HG03354 (cell line): ENCODE data around the gene LNX1.
A peak's percentile ranks its signal among the peaks of the same experiment; 100 is the strongest.

Experiments used
- ATAC-seq: cut with Tn5 transposase; IDR thresholded peaks from one replicate; pipeline ENCODE4 v1.9.1; 2021; ENCODE audit warnings: mild to moderate bottlenecking; ENCODE audit not compliant: unreplicated experiment, poor library complexity, severe bottlenecking

LNX1 gene

GRCh38 chr4:53545942-53546581, 45.2 kb downstream of the LNX1 start:
- no peak for ATAC-seq

- no peak for ATAC-seq
These were observed 46.0 kb downstream of the LNX1 start for GRCh38 chr4:53545273-53545672.

- ATAC-seq: no peak
These were observed 47.7 kb downstream of the LNX1 start for GRCh38 chr4:53543561-53543960.

- ATAC-seq: peak; percentile 44
These were observed 49.6 kb downstream of the LNX1 start for GRCh38 chr4:53541577-53542206.

- ATAC-seq: no peak
These were observed 52.5 kb downstream of the LNX1 start for GRCh38 chr4:53538756-53539155.

GRCh38 chr4:53537606-53538005, 53.7 kb downstream of the LNX1 start:
- ATAC-seq: no peak

GRCh38 chr4:53536328-53536727, 55.0 kb downstream of the LNX1 start:
- no peak for ATAC-seq

- ATAC-seq: no peak
These were observed 55.7 kb downstream of the LNX1 start for GRCh38 chr4:53535567-53535966.

- no peak for ATAC-seq
These were observed 56.6 kb downstream of the LNX1 start for GRCh38 chr4:53534684-53535083.

- ATAC-seq: no peak
These were observed 58.8 kb downstream of the LNX1 start for GRCh38 chr4:53532521-53532920.

GRCh38 chr4:53531585-53532224, 59.6 kb downstream of the LNX1 start:
- ATAC-seq: no peak

GRCh38 chr4:53529025-53529424, 62.3 kb downstream of the LNX1 start:
- ATAC-seq: no peak

GRCh38 chr4:53527930-53528329, 63.4 kb downstream of the LNX1 start:
- no peak for ATAC-seq

- no peak for ATAC-seq
These were observed 64.0 kb downstream of the LNX1 start for GRCh38 chr4:53527326-53527725.

GRCh38 chr4:53522334-53522733, 69.0 kb downstream of the LNX1 start:
- ATAC-seq: no peak

- ATAC-seq: no peak
These were observed 71.2 kb downstream of the LNX1 start for GRCh38 chr4:53520116-53520515.

GRCh38 chr4:53518807-53519206, 72.5 kb downstream of the LNX1 start:
- ATAC-seq: no peak

GRCh38 chr4:53515076-53515475, 76.2 kb downstream of the LNX1 start:
- no peak for ATAC-seq

- ATAC-seq: no peak
These were observed 76.8 kb downstream of the LNX1 start for GRCh38 chr4:53514509-53514908.

GRCh38 chr4:53512608-53513007, 78.7 kb downstream of the LNX1 start:
- no peak for ATAC-seq

GRCh38 chr4:53511014-53511413, 80.3 kb downstream of the LNX1 start:
- no peak for ATAC-seq
